Esophagus muscularis mucosa (tissue), 4 donors: Measurements from ENCODE around the gene CNBP.

Source experiments
- EP300 ChIP-seq: sonication (generic); formaldehyde crosslinking; IDR thresholded peaks from one replicate; pipeline ENCODE4 v1.6.1; 2017; ENCODE audit warnings: antibody characterized with exemption
- POLR2AphosphoS5 ChIP-seq, 2 donors: sonication (generic); formaldehyde crosslinking; IDR thresholded peaks; one replicate each; pipeline ENCODE4 v1.6.1; 2017; ENCODE audit warnings: antibody characterized with exemption in 2 of 2
- TF ChIP-seq, protein P1 (sequence below), 3 experiments: fragments of 200-600 bp in 2 of 3; fragments of 450-650 bp in 1 of 3; sonication (generic) in 2 of 3; IDR thresholded peaks; one replicate each; pipeline ENCODE4 v1.5.1; 2017 to 2019; ENCODE audit warnings: antibody characterized with exemption in 3 of 3, mild to moderate bottlenecking in 2 of 3, moderate library complexity in 1 of 3

DNA sequence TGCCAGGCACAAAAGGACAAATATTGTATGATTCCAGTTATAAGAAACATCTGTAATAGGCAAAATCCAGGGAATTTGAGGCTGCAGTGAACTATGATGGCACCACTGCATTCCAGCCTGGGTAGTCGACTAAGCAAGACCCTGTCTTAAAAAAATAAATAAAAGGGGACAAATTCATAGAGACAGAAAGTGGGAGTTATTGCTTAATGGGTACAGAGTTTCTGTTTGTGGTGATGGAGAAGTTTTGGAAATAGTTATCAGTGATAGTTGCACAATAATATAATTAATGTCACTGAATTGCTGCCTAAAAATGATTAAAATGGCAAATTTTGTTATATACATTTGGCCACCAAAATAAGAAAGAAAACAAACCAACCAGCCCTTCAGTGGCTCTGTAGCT, 27.6 kb upstream of the CNBP start:
- TF ChIP-seq, protein P1, sequence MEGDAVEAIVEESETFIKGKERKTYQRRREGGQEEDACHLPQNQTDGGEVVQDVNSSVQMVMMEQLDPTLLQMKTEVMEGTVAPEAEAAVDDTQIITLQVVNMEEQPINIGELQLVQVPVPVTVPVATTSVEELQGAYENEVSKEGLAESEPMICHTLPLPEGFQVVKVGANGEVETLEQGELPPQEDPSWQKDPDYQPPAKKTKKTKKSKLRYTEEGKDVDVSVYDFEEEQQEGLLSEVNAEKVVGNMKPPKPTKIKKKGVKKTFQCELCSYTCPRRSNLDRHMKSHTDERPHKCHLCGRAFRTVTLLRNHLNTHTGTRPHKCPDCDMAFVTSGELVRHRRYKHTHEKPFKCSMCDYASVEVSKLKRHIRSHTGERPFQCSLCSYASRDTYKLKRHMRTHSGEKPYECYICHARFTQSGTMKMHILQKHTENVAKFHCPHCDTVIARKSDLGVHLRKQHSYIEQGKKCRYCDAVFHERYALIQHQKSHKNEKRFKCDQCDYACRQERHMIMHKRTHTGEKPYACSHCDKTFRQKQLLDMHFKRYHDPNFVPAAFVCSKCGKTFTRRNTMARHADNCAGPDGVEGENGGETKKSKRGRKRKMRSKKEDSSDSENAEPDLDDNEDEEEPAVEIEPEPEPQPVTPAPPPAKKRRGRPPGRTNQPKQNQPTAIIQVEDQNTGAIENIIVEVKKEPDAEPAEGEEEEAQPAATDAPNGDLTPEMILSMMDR (IDR thresholded peaks at IDR 0.05) = no peak
- TF ChIP-seq EP300 (no peak), POLR2AphosphoS5 (IDR thresholded peaks at IDR 0.05) (no peak)
